Adrenal gland (tissue), 5 donors: ENCODE results near the gene PTPRU.

ENCODE experiments used
- POLR2A ChIP-seq, 2 donors: fragments of 450-650 bp; IDR thresholded peaks; one replicate each; pipeline ENCODE4 v1.6.1; 2017; ENCODE audit warnings: antibody characterized with exemption in 2 of 2, mild to moderate bottlenecking in 2 of 2, moderate library complexity in 1 of 2
- TF ChIP-seq, protein P1 (sequence below), 6 experiments: fragments of 450-650 bp in 4 of 6; fragments of 200-600 bp in 2 of 6; sonication (generic) in 1 of 6; IDR thresholded peaks; 1 replicate in 5 of 6; 2 replicates in 1 of 6; pipeline versions ENCODE4 v1.5.1 to v1.8.0; 2016 to 2021; ENCODE audit warnings: antibody characterized with exemption in 6 of 6, mild to moderate bottlenecking in 2 of 6, moderate library complexity in 1 of 6
- donor health status: DM: no; HTN: no; CAD: no.

GRCh38 chr1:29333008-29333407 is 96.7 kb downstream of the PTPRU start:
- TF ChIP-seq, protein P1, sequence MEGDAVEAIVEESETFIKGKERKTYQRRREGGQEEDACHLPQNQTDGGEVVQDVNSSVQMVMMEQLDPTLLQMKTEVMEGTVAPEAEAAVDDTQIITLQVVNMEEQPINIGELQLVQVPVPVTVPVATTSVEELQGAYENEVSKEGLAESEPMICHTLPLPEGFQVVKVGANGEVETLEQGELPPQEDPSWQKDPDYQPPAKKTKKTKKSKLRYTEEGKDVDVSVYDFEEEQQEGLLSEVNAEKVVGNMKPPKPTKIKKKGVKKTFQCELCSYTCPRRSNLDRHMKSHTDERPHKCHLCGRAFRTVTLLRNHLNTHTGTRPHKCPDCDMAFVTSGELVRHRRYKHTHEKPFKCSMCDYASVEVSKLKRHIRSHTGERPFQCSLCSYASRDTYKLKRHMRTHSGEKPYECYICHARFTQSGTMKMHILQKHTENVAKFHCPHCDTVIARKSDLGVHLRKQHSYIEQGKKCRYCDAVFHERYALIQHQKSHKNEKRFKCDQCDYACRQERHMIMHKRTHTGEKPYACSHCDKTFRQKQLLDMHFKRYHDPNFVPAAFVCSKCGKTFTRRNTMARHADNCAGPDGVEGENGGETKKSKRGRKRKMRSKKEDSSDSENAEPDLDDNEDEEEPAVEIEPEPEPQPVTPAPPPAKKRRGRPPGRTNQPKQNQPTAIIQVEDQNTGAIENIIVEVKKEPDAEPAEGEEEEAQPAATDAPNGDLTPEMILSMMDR (IDR thresholded peaks at IDR 0.05): no peak
- no peak for TF ChIP-seq POLR2A (IDR thresholded peaks at IDR 0.05)
